ENCODE results near the gene LPP.

Gene LPP

DNA sequence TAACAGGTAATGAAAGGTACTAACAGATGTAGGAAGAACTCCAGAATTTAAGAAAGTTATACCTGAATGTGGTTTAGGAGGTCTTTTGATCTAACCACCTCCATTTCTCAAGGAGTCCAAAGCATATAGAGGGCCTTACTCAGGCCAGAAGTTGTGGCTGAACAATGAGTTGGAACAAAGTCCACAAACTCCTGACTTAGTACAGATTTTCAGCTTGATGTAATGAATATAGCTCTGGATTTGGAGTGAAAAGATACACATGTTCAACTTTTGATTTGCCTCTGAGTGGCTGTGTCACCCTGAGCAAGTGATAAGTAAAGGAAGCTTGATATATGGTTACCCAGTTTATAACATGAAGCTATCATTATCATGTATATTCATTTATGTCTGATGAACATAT is 390.1 kb downstream of the LPP start:
- Histone ChIP-seq H3K4me2 (ENCODE audit: low read depth, low read length, poor library complexity, severe bottlenecking) (no peak overlapping the region), H4K20me1 (ENCODE audit: low read depth, low read length) (no peaks in the 10 kb centered on the region), H3K27me3 (ENCODE audit: low read length) (no peaks in the 10 kb centered on the region), H3F3A (ENCODE audit: insufficient read depth) (no peaks in the 10 kb centered on the region), H3K9ac (ENCODE audit: low read length) (no peak overlapping the region), H2AFZ (ENCODE audit: low read depth, low read length, severe bottlenecking) (no peak overlapping the region), H3K9me2 (replicated peaks; ENCODE audit: insufficient read depth, low read length) (no peaks in the 10 kb centered on the region), H3K4me3 (ENCODE audit: insufficient read depth, low read length, poor library complexity, severe bottlenecking) (no peak overlapping the region), H3K36me3 (ENCODE audit: low read length) (no peaks in the 10 kb centered on the region), H3K27ac (ENCODE audit: low read depth, low read length) (no peak overlapping the region), H3K9me3 (ENCODE audit: insufficient read depth, low read length) (no peaks in the 10 kb centered on the region), H3K79me2 (ENCODE audit: insufficient read depth, low read length) (no peaks in the 10 kb centered on the region)
- TF ChIP-seq EZH2phosphoT487 (conservative IDR thresholded peaks at IDR 0.05; ENCODE audit: low read length) = no peak
- TF ChIP-seq, protein P1, sequence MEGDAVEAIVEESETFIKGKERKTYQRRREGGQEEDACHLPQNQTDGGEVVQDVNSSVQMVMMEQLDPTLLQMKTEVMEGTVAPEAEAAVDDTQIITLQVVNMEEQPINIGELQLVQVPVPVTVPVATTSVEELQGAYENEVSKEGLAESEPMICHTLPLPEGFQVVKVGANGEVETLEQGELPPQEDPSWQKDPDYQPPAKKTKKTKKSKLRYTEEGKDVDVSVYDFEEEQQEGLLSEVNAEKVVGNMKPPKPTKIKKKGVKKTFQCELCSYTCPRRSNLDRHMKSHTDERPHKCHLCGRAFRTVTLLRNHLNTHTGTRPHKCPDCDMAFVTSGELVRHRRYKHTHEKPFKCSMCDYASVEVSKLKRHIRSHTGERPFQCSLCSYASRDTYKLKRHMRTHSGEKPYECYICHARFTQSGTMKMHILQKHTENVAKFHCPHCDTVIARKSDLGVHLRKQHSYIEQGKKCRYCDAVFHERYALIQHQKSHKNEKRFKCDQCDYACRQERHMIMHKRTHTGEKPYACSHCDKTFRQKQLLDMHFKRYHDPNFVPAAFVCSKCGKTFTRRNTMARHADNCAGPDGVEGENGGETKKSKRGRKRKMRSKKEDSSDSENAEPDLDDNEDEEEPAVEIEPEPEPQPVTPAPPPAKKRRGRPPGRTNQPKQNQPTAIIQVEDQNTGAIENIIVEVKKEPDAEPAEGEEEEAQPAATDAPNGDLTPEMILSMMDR (IDR thresholded peaks at IDR 0.05; ENCODE audit: insufficient read depth, low read length, poor library complexity, severe bottlenecking) = no peak

DNA sequence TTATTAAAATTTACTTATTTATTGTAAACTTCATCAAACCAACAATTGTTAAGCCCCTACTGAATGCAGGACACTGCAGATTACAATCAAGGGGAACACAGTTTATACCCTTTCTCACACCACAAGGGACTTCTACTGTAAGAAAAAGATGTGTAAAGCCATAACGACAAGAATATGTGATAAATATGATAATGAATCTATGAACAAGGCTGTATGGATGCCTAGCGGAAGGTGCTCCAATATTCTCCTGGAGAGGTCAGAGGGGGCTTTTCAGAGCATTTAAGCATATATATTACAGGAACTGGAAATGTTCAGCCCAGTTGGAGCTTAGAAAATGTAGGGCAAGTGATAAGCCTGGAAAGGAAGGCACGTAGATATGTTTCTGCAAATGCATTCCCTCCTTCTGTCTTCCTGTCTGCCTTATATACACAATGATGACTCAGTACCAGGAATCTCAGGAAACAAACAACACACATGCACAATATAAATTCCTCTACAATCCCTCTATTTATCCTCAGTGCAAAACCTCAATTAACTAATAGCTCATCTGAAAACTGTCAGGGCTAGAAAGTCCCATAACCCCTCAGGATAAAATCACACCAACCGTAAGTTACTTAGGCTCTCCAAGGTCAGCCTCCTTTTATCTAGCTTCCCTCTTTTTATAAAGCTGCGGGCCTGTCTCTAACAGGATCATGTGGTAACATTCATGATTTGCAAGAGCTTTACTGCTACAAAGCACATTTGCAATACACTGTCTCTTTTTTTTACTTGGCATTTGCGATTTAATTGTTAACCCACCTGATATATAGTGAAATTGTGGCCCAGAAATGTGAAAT is 393.1 kb downstream of the LPP start:
- H4K20me1 ChIP-seq (ENCODE audit: low read depth, low read length) = no peaks in the 10 kb centered on the region
- H3K4me3 ChIP-seq (ENCODE audit: insufficient read depth, low read length, poor library complexity, severe bottlenecking) = no peak overlapping the region
- no peak overlapping the region for H2AFZ ChIP-seq (ENCODE audit: low read depth, low read length, severe bottlenecking)
- no peaks in the 10 kb centered on the region for H3K9me2 ChIP-seq (replicated peaks; ENCODE audit: insufficient read depth, low read length)
- H3K36me3 ChIP-seq (ENCODE audit: low read length) = no peaks in the 10 kb centered on the region
- H3F3A ChIP-seq (ENCODE audit: insufficient read depth) = no peaks in the 10 kb centered on the region
- no peak for TF ChIP-seq EZH2phosphoT487 (conservative IDR thresholded peaks at IDR 0.05; ENCODE audit: low read length)
- TF ChIP-seq, protein P1 (IDR thresholded peaks at IDR 0.05; ENCODE audit: insufficient read depth, low read length, poor library complexity, severe bottlenecking) = no peak
- no peak overlapping the region for H3K4me2 ChIP-seq (ENCODE audit: low read depth, low read length, poor library complexity, severe bottlenecking)
- no peak overlapping the region for H3K9ac ChIP-seq (ENCODE audit: low read length)
- no peaks in the 10 kb centered on the region for H3K79me2 ChIP-seq (ENCODE audit: insufficient read depth, low read length)
- no peaks in the 10 kb centered on the region for H3K27me3 ChIP-seq (ENCODE audit: low read length)
- no peaks in the 10 kb centered on the region for H3K9me3 ChIP-seq (ENCODE audit: insufficient read depth, low read length)
- no peak overlapping the region for H3K27ac ChIP-seq (ENCODE audit: low read depth, low read length)

DNA sequence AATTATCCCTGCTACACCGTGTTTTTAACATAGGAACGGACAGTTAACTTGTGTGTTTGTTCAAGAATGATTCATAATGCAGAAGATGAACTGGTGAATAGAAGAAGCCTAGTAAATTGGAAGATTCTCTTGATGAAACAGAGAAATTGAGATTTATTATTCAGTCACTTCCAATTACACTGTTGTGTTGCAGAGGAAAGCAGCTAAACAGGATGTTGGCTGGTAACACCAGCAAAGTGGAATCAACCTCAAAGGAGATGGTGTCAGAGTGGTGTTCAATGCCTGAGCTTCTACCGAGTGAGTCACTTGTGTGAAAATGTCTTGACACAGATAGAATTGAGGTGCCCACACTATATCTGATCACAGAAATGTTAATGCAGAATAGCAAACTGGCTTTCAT is 399.6 kb downstream of the LPP start:
- Histone ChIP-seq H2AFZ (ENCODE audit: low read depth, low read length, severe bottlenecking) (no peak overlapping the region), H3K9me3 (ENCODE audit: insufficient read depth, low read length) (no peaks in the 10 kb centered on the region), H3K4me3 (ENCODE audit: insufficient read depth, low read length, poor library complexity, severe bottlenecking) (no peak overlapping the region), H3K9me2 (replicated peaks; ENCODE audit: insufficient read depth, low read length) (no peaks in the 10 kb centered on the region), H3K9ac (ENCODE audit: low read length) (no peak overlapping the region), H3K4me2 (ENCODE audit: low read depth, low read length, poor library complexity, severe bottlenecking) (no peak overlapping the region), H3K36me3 (ENCODE audit: low read length) (no peaks in the 10 kb centered on the region), H3K79me2 (ENCODE audit: insufficient read depth, low read length) (no peaks in the 10 kb centered on the region), H4K20me1 (ENCODE audit: low read depth, low read length) (no peaks in the 10 kb centered on the region), H3K27me3 (ENCODE audit: low read length) (no peaks in the 10 kb centered on the region), H3K27ac (ENCODE audit: low read depth, low read length) (no peak overlapping the region), H3F3A (ENCODE audit: insufficient read depth) (no peaks in the 10 kb centered on the region)
- TF ChIP-seq, protein P1 (IDR thresholded peaks at IDR 0.05; ENCODE audit: insufficient read depth, low read length, poor library complexity, severe bottlenecking) = no peak
- TF ChIP-seq EZH2phosphoT487 (conservative IDR thresholded peaks at IDR 0.05; ENCODE audit: low read length) = no peak

Data from SU-DHL-6 (cell line).